ENCODE measurements around the gene ITIH4.

GRCh38 chr3:52859686-52860423 lies 29.4 kb upstream of the ITIH4 start:
- TF ChIP-seq POLR2A (IDR thresholded peaks at IDR 0.05) (no peak), CTCF (IDR thresholded peaks at IDR 0.05) (no peak)

Measured in upper lobe of left lung (tissue), 4 donors.